ENCODE data around the gene TTPAL.

The TTPAL gene

DNA sequence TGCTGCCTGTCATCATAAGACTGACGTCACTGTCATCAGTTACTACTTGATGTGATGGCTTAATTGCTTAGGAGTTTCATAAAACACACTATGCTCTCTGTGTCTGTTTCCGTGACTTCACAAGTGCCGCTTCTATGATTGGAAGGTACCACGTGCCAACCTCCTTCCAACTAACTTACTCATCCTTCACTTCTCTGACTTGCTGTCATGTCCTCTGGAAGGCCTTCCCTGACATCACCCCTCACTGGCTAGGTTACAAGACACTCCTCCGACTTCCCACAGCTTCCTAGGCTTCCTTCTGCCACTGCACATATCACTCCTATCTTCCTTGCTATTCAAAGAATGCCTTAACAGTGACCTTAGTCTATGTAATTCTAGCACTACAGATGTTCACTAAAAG lies 25.8 kb downstream of the TTPAL start:
- Histone ChIP-seq H3K4me3 (ENCODE audit: low read length) (no peak overlapping the region), H3K27me3 (ENCODE audit: insufficient read depth, low read length) (no peaks in the 10 kb centered on the region), H3K9me3 (ENCODE audit: low read length) (no peaks in the 10 kb centered on the region), H3K4me1 (ENCODE audit: insufficient read depth, low read length) (no peaks in the 10 kb centered on the region), H3K36me3 (ENCODE audit: insufficient read depth, low read length) (peaks cover 76% of the 10 kb centered on the region), H2AFZ (ENCODE audit: low read depth, low read length) (no peak overlapping the region)

DNA sequence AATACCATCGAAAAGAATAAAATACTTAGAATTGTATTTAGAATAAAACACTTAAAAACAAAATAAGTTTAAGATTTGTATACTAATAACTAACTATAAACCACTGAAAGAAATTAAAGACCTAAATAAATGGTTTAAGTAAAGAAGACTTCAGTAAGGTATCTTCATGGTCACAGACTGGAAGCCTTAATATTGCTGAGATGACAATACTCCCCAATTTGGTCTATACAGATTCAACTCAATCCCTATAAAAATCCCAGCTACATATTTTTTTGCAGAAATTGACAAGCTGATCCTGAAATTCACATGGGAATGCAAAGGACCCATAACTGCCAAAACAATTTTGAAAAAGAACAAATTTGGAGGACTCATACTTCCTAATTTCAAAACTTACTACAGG lies 27.3 kb downstream of the TTPAL start:
- H3K9me3 ChIP-seq (ENCODE audit: low read length), result no peaks in the 10 kb centered on the region
- H3K36me3 ChIP-seq (ENCODE audit: insufficient read depth, low read length), result peaks cover 78% of the 10 kb centered on the region
- H2AFZ ChIP-seq (ENCODE audit: low read depth, low read length), result no peak overlapping the region
- no peaks in the 10 kb centered on the region for H3K27me3 ChIP-seq (ENCODE audit: insufficient read depth, low read length)
- H3K4me3 ChIP-seq (ENCODE audit: low read length), result no peak overlapping the region
- H3K4me1 ChIP-seq (ENCODE audit: insufficient read depth, low read length), result no peaks in the 10 kb centered on the region

DNA sequence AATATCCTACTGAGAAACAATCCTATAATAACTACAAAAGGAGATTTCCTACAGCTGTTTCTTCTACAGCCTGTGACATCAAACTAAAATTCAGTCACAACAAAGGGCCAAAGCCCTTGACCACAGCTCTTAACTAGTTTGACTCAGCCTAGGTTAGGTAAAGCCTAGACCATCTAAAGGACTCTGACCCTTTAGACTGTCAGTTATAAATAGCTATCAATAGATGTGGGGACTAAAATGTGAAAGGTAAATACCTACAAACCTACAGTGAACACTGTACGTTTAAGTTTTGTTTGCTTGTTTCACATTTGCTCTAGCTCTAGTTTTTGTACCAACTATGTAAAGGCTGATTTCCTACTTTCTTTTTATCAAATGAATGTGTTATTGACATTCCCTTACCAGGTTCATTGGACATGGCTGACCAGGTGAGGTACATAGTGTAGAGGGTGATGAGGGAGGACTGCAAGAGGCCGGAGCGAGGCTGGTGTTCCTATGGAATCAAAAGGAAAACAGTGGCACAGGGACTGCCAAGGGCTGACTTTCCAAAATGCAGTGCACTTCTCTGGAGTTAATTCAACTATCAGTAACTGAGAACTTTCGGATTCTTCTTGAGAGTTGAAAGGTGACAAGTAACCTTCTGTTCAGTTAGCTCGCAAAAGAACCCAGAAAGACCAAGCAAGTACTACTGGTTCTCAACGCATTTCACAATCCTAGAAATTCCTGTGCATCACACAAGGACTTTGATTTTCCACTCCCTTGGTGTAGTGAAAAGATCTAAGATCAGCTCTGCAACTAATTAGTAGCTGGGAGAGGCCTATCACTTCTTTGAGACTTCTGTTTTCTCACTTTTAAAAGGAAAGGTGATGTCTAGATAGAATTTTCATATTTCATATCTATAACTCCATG lies 29.0 kb downstream of the TTPAL start:
- no peak overlapping the region for H3K4me3 ChIP-seq (ENCODE audit: low read length)
- H2AFZ ChIP-seq (ENCODE audit: low read depth, low read length), result no peak overlapping the region
- no peaks in the 10 kb centered on the region for H3K27me3 ChIP-seq (ENCODE audit: insufficient read depth, low read length)
- no peaks in the 10 kb centered on the region for H3K4me1 ChIP-seq (ENCODE audit: insufficient read depth, low read length)
- H3K9me3 ChIP-seq (ENCODE audit: low read length), result no peaks in the 10 kb centered on the region
- H3K36me3 ChIP-seq (ENCODE audit: insufficient read depth, low read length), result peaks cover 80% of the 10 kb centered on the region

DNA sequence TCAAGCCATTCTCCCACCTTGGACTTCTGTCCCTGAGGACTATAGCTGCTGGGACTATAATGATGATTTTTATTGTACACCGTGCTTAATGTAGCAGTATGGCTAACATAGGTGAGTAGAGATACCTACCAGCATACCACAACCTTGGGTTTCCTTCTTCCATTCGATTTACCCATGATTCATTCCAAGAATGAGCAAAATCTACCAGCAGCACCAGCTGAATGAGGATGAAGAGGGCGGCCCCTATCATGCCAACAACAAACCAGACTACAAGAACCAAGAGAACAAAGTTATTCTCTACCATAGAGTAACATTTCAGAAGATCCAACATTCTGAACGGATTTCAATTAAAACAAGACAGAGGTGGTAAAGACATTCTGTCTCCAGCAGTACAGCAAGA lies 34.1 kb downstream of the TTPAL start:
- Histone ChIP-seq H3K4me1 (ENCODE audit: insufficient read depth, low read length) (no peaks in the 10 kb centered on the region), H3K36me3 (ENCODE audit: insufficient read depth, low read length) (peaks cover 48% of the 10 kb centered on the region)

DNA sequence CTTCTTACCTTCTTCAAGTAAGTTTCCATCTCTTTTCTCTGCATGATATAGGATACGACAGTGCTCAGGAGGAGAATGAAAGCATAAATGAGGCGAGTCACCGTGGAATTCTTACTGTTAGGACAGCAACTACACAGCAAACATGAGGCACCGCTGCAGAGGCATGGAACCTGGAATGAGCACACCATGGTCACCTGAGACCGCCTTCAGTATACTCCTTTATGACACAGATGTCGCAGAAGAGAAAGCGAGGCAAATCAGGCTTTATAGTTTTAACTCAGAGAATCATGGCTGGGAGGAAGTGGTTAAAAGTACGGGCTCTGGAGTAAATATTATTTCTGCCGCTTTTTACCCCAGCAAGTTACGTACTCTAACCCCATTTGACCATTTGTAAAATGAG lies 38.2 kb downstream of the TTPAL start:
- Histone ChIP-seq H3K36me3 (ENCODE audit: insufficient read depth, low read length) (peaks cover 22% of the 10 kb centered on the region), H2AFZ (ENCODE audit: low read depth, low read length) (no peak overlapping the region), H3K27me3 (ENCODE audit: insufficient read depth, low read length) (no peaks in the 10 kb centered on the region), H3K9me3 (ENCODE audit: low read length) (no peaks in the 10 kb centered on the region), H3K4me1 (ENCODE audit: insufficient read depth, low read length) (no peaks in the 10 kb centered on the region), H3K4me3 (ENCODE audit: low read length) (no peak overlapping the region)

More for the DNA sequence above, 34.1 kb downstream of the TTPAL start:
- Histone ChIP-seq H3K27me3 (ENCODE audit: insufficient read depth, low read length) (no peaks in the 10 kb centered on the region), H3K9me3 (ENCODE audit: low read length) (no peaks in the 10 kb centered on the region), H2AFZ (ENCODE audit: low read depth, low read length) (no peak overlapping the region), H3K4me3 (ENCODE audit: low read length) (no peak overlapping the region)

DNA sequence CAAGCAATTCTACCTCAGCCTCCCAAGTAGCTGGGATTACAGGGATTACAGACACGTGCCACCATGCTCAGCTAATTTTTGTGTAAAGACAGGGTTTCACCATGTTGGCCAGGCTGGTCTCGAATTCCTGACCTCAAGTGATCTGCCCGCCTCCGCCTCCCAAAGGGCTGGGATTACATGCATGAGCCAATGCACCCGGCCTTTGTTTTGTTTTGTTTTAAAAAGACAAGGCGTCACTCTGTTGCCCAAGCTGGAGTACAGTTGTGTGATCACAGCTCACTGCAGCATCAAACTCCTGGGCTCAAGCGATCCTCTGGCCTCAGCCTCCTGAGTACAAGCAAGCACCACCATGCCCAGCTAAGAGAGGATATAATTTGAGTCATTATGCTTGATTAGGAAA lies 40.8 kb downstream of the TTPAL start:
- Histone ChIP-seq H2AFZ (ENCODE audit: low read depth, low read length) (no peak overlapping the region), H3K9me3 (ENCODE audit: low read length) (no peaks in the 10 kb centered on the region), H3K4me3 (ENCODE audit: low read length) (no peak overlapping the region), H3K27me3 (ENCODE audit: insufficient read depth, low read length) (no peaks in the 10 kb centered on the region), H3K4me1 (ENCODE audit: insufficient read depth, low read length) (peaks cover 11% of the 10 kb centered on the region), H3K36me3 (ENCODE audit: insufficient read depth, low read length) (peaks cover 6% of the 10 kb centered on the region)

DNA sequence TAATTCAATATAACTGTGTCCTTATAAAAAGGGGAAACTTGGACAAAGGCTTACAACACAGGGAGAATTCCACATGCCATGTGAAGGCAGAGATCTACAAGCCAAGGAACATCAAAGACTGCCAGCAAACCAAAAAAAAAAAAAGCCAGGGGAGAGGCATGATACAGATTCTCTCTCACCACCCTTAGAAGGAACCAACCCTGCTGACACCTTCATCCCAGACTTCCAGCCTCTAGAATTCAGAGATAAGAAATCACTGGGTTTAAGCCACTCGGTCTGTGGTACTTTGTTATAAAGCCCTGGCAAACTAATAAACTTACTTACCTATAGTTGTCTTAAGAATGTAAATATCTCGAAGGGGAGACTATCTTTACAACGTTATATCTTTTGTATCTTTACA lies 41.8 kb downstream of the TTPAL start:
- Histone ChIP-seq H3K4me3 (ENCODE audit: low read length) (no peak overlapping the region), H3K4me1 (ENCODE audit: insufficient read depth, low read length) (peaks cover 13% of the 10 kb centered on the region), H2AFZ (ENCODE audit: low read depth, low read length) (no peak overlapping the region), H3K27me3 (ENCODE audit: insufficient read depth, low read length) (no peaks in the 10 kb centered on the region), H3K9me3 (ENCODE audit: low read length) (no peaks in the 10 kb centered on the region), H3K36me3 (ENCODE audit: insufficient read depth, low read length) (peaks cover 4% of the 10 kb centered on the region)

DNA sequence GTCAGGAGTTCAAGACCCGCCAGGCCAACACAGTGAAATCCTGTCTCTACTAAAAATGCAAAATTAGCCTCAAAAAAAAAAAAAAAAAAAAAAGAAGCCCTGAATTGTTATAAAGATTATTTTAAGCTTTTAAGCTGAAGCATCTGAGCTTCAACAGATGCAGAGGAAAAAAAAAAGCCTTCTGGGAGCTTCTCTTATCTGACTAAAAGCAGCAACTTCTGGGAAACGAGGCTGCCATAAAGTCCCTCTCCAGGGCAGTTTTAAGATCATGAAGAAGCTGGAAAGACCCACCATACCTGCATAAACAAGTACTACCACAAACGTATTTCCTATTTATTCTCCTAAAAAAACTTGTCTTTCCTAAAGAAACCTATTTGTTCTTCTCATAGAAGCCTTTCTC lies 42.6 kb downstream of the TTPAL start:
- no peak overlapping the region for H3K4me3 ChIP-seq (ENCODE audit: low read length)
- peaks cover 2% of the 10 kb centered on the region for H3K36me3 ChIP-seq (ENCODE audit: insufficient read depth, low read length)
- H2AFZ ChIP-seq (ENCODE audit: low read depth, low read length), result no peak overlapping the region
- peaks cover 16% of the 10 kb centered on the region for H3K4me1 ChIP-seq (ENCODE audit: insufficient read depth, low read length)
- no peaks in the 10 kb centered on the region for H3K9me3 ChIP-seq (ENCODE audit: low read length)
- H3K27me3 ChIP-seq (ENCODE audit: insufficient read depth, low read length), result no peaks in the 10 kb centered on the region

DNA sequence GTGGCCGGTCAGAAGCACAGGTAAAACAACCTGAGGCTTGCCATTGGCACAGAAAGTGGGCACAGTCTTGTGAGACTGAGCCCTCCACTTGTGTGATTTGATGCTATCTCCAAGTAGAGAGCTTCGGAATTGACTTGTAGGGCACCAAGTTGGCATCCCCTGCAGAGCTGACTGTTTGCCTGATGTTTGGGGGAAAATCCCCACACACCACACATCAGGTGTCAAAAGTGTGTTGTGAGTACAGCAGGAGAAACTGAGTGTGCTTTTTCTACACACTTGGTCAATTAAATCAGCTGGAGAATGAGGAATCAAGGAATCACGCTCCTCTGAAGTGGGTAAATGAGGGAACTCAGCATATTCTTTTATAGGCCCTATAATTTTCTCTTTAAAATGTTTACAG lies 45.2 kb downstream of the TTPAL start:
- Histone ChIP-seq H3K4me3 (ENCODE audit: low read length) (peak overlapping the region; percentile 90), H2AFZ (ENCODE audit: low read depth, low read length) (no peak overlapping the region), H3K9me3 (ENCODE audit: low read length) (no peaks in the 10 kb centered on the region), H3K27me3 (ENCODE audit: insufficient read depth, low read length) (no peaks in the 10 kb centered on the region), H3K36me3 (ENCODE audit: insufficient read depth, low read length) (no peaks in the 10 kb centered on the region), H3K4me1 (ENCODE audit: insufficient read depth, low read length) (peaks cover 16% of the 10 kb centered on the region)

DNA sequence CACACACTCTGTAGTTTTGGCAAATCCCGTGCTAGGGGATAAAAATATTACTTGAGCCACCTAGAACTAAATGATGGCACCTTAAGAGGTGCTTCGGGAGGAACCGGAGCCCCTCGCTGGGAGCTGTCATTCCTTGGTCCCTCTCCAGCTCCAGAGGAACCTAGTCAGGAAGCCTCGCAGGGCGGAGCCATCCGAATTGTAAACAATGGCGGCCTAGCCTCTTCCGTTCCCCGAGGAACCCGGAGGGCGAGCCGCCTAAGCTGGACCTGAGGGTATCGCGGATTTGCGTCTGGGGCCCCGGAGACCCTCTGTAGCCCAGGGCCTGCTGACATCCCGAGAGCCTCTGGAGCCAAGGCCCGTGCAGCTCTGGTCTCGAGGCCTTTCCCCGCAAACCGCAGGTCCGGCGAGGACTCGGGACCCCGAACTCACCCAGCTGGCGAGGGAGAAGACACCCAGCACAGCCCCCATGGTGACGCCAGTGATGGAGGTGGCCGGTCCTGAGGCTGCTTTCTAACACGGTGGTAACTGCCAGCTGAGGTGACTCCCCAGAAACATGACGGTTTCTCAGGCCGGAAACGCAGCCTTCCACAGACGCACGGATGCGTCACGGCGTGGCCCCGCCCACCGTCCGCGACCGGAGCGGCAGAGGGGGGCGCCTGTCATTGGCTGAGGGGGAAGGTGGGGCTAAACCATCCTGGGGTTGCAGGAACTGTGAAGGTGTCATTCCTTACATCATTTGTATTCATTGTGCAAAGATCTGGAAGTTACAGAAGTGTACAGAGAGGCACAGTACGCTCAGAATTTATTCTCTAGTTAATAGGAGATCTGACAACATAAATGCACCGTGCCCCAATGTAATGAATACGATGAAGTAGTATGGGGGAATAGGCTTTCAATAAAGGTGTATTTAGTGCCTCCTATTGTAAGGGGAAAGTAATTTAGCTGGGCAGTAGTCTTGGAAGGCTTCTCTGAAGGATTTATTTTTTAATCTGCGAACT lies 46.1 kb downstream of the TTPAL start, which contains the start of gene SERINC3:
Gene SERINC3 (minus strand): TSS at position 587 of the 998 bp plus-strand sequence. CDS start 119 bp downstream, at position 468.
- no peaks in the 10 kb centered on the region for H3K36me3 ChIP-seq (ENCODE audit: insufficient read depth, low read length)
- H3K9me3 ChIP-seq (ENCODE audit: low read length), result no peaks in the 10 kb centered on the region
- peak within 1 kb of the TSS; percentile 90 for H3K4me3 ChIP-seq (ENCODE audit: low read length)
- H3K27me3 ChIP-seq (ENCODE audit: insufficient read depth, low read length), result no peaks in the 10 kb centered on the region
- H2AFZ ChIP-seq (ENCODE audit: low read depth, low read length), result peak within 1 kb of the TSS; percentile 79
- H3K4me1 ChIP-seq (ENCODE audit: insufficient read depth, low read length), result peaks cover 16% of the 10 kb centered on the region

DNA sequence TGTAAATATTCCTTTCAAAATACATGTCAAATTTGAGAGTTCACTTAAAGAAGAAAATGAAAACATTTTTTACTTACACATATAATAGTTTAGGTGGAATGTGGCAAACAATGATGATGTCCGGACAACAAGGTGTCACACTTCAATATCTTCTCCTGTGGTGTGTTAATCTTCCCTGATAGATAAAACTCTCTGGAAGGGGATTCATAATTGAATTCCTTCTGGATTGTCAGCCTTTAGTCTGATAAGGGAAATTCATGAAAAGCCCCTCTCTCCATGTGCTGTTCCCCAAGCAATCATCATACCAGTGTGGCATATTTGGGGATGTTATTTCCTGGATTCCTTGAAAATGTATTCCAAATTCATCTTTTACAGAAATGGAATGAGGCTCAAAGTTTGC lies 47.2 kb downstream of the TTPAL start:
- no peaks in the 10 kb centered on the region for H3K9me3 ChIP-seq (ENCODE audit: low read length)
- no peak overlapping the region for H3K4me3 ChIP-seq (ENCODE audit: low read length)
- H2AFZ ChIP-seq (ENCODE audit: low read depth, low read length), result peak overlapping the region; percentile 79
- H3K27me3 ChIP-seq (ENCODE audit: insufficient read depth, low read length), result no peaks in the 10 kb centered on the region
- H3K36me3 ChIP-seq (ENCODE audit: insufficient read depth, low read length), result no peaks in the 10 kb centered on the region
- peaks cover 16% of the 10 kb centered on the region for H3K4me1 ChIP-seq (ENCODE audit: insufficient read depth, low read length)

DNA sequence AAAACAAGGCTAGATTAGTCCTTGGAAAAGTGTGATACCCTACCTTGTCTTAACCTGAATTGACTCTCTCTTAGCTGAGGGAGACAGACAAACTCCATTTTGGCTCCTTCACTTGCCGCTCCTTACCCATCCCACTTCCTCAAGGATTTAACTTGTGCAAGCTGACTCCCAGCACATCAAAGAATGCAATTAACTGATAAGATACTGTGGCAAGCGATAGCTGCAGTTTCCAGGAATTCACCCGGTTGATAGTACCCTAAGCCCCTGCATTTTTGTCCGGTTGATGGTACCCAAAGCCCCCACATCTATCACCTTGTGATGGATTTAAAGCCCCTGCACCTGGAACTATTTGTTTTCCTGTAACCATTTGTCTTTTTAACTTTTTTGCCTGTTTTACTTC lies 48.1 kb downstream of the TTPAL start:
- H3K36me3 ChIP-seq (ENCODE audit: insufficient read depth, low read length), result no peaks in the 10 kb centered on the region
- peaks cover 16% of the 10 kb centered on the region for H3K4me1 ChIP-seq (ENCODE audit: insufficient read depth, low read length)
- H2AFZ ChIP-seq (ENCODE audit: low read depth, low read length), result peak overlapping the region; percentile 79
- no peaks in the 10 kb centered on the region for H3K9me3 ChIP-seq (ENCODE audit: low read length)
- H3K4me3 ChIP-seq (ENCODE audit: low read length), result no peak overlapping the region
- H3K27me3 ChIP-seq (ENCODE audit: insufficient read depth, low read length), result no peaks in the 10 kb centered on the region

DNA sequence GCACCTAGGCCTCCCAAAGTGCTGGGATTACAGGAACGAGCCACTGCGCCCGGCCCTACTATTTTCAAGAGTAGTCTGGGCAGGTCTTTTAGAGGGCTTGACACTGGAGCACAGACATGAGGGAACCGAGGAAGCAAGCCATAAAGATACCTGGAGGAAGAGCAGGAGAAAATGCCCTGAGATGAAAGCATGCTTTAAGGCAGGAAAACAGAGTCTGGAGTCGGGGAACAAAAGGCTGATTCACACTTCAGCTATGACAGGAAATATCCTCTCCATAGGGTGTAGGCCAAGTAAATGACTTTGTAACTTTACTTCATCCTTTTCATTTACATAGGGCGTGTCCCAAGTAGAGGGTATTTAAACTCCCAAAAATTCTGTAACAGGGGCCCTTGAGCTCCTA lies 50.5 kb downstream of the TTPAL start:
- Histone ChIP-seq H3K27me3 (ENCODE audit: insufficient read depth, low read length) (no peaks in the 10 kb centered on the region), H2AFZ (ENCODE audit: low read depth, low read length) (no peak overlapping the region), H3K36me3 (ENCODE audit: insufficient read depth, low read length) (no peaks in the 10 kb centered on the region), H3K4me1 (ENCODE audit: insufficient read depth, low read length) (peaks cover 5% of the 10 kb centered on the region), H3K4me3 (ENCODE audit: low read length) (no peak overlapping the region), H3K9me3 (ENCODE audit: low read length) (no peaks in the 10 kb centered on the region)

Measured in neuron (in vitro differentiated cells).